H1 (cell line): ENCODE results near the gene LAMA3. TPM values are rescaled to one million over a fixed set of nuclear protein-coding genes. Genes with fewer than 3 reads are reported as not detected.

Experiments used
- CTCF ChIA-PET: fragments of 300-600 bp; sonication (Branson Sonifier 250); formaldehyde crosslinking; loops from one replicate; lab custom pipeline; 2021; ENCODE audit not compliant: partially characterized antibody; lab: Charles Lee
- POLR2A ChIA-PET: fragments of 300-600 bp; sonication (Branson Sonifier 250); formaldehyde crosslinking; loops from one replicate; lab custom pipeline; 2021; ENCODE audit warnings: inconsistent platforms; ENCODE audit not compliant: partially characterized antibody; lab: Charles Lee
- DNase-seq, 2 experiments: peaks; one replicate each; pipeline versions ENCODE4 v3.0.0 to v3.0.0-alpha.2; 2010 to 2022; ENCODE audit warnings: low spot score in 2 of 2, low read depth in 1 of 2, mixed read lengths in 1 of 2
- FAIRE-seq: peaks from 2 replicates; lab custom pipeline; 2011; peaks lifted over from hg19 to GRCh38; lab: Jason Lieb, UNC
- H2AFZ ChIP-seq: 2 replicates; pipeline ENCODE4 v1.8.1; 2012; ENCODE audit warnings: low read length, inconsistent platforms
- H2AK5ac ChIP-seq: 2 replicates; pipeline ENCODE4 v1.6.1; 2013; ENCODE audit warnings: low read depth, low read length
- H2BK120ac ChIP-seq: replicated peaks from 2 replicates; pipeline ENCODE3; 2013; ENCODE audit warnings: low read depth, low read length, inconsistent platforms
- H2BK12ac ChIP-seq: 2 replicates; pipeline ENCODE4 v1.6.1; 2013; ENCODE audit warnings: low read depth, low read length
- H2BK15ac ChIP-seq: 2 replicates; pipeline ENCODE4 v1.6.1; 2013; ENCODE audit warnings: low read length
- H2BK20ac ChIP-seq: 2 replicates; pipeline ENCODE4 v1.6.1; 2013; ENCODE audit warnings: low read length
- H2BK5ac ChIP-seq: 2 replicates; pipeline ENCODE4 v1.6.1; 2013; ENCODE audit warnings: low read depth, low read length
- H3K14ac ChIP-seq: 2 replicates; pipeline ENCODE4 v1.6.1; 2013; ENCODE audit warnings: inconsistent platforms; ENCODE audit not compliant: insufficient read length
- H3K18ac ChIP-seq: 2 replicates; pipeline ENCODE4 v1.6.1; 2013; ENCODE audit warnings: low read length; ENCODE audit errors: extremely low read depth
- H3K23ac ChIP-seq: 2 replicates; pipeline ENCODE4 v1.6.1; 2013; ENCODE audit warnings: inconsistent platforms; ENCODE audit not compliant: insufficient read length
- H3K23me2 ChIP-seq: 2 replicates; pipeline ENCODE4 v1.6.1; 2013; ENCODE audit warnings: low read depth, low read length
- H3K27ac ChIP-seq: 2 replicates; pipeline ENCODE4 v1.6.1; 2011; ENCODE audit warnings: low read depth, low read length, inconsistent platforms
- H3K27me3 ChIP-seq, 4 experiments: replicated peaks in 1 of 4; 1 replicate in 1 of 4; 2 replicates in 3 of 4; pipeline versions ENCODE4 v1.6.1 to v1.8.1; 2011 to 2013; ENCODE audit warnings: low read length in 3 of 4, mild to moderate bottlenecking in 3 of 4, inconsistent platforms in 2 of 4, mixed read lengths in 2 of 4, moderate library complexity in 1 of 4; ENCODE audit not compliant: control insufficient read depth in 3 of 4, insufficient read depth in 3 of 4; ENCODE audit errors: extremely low read depth in 1 of 4
- H3K36me3 ChIP-seq, 4 experiments: 2 replicates each; pipeline versions ENCODE4 v1.6.1 to v1.8.1; 2011 to 2013; ENCODE audit warnings: mild to moderate bottlenecking in 4 of 4, low read length in 3 of 4, moderate library complexity in 2 of 4, control low read depth in 1 of 4, inconsistent platforms in 1 of 4; ENCODE audit not compliant: insufficient read depth in 4 of 4, control insufficient read depth in 2 of 4
- H3K4ac ChIP-seq: replicated peaks from 2 replicates; pipeline ENCODE3; 2013; ENCODE audit warnings: low read length, low read depth, mixed read lengths, inconsistent platforms; ENCODE audit not compliant: insufficient read length
- H3K4me1 ChIP-seq, 4 experiments: replicated peaks in 1 of 4; 1 replicate in 1 of 4; 2 replicates in 3 of 4; pipeline versions ENCODE4 v1.6.1 to v1.8.1; 2011 to 2013; ENCODE audit warnings: low read length in 3 of 4, inconsistent platforms in 2 of 4, mixed read lengths in 1 of 4; ENCODE audit not compliant: insufficient read depth in 4 of 4, control insufficient read depth in 3 of 4
- H3K4me2 ChIP-seq, 2 experiments: 2 replicates each; pipeline versions ENCODE4 v1.6.1 to v1.8.1; 2011 to 2013; ENCODE audit warnings: low read depth in 2 of 2, low read length in 2 of 2, control low read depth in 1 of 2, inconsistent platforms in 1 of 2, mild to moderate bottlenecking in 1 of 2; ENCODE audit not compliant: insufficient read depth in 1 of 2
- H3K4me3 ChIP-seq, 4 experiments: fragments of 200-600, 300-600 bp in 1 of 4; sonication (generic), shearing (Covaris generic), sonication (Bioruptor Twin) in 1 of 4; 2 replicates each; pipeline versions ENCODE4 v1.5.1 to v1.8.1; 2011 to 2016; ENCODE audit warnings: low read length in 4 of 4, low read depth in 3 of 4, control low read depth in 2 of 4, inconsistent platforms in 2 of 4, mild to moderate bottlenecking in 2 of 4, mixed read lengths in 1 of 4, moderate library complexity in 1 of 4; ENCODE audit not compliant: insufficient read depth in 2 of 4; ENCODE audit errors: extremely low read depth in 1 of 4
- H3K56ac ChIP-seq: replicated peaks from 2 replicates; pipeline ENCODE3; 2013; ENCODE audit warnings: low read depth, mild to moderate bottlenecking, mixed read lengths, low read length, inconsistent platforms; ENCODE audit not compliant: insufficient read length
- H3K79me1 ChIP-seq: 2 replicates; pipeline ENCODE4 v1.6.1; 2013; ENCODE audit warnings: low read depth, low read length, control low read depth
- H3K79me2 ChIP-seq, 2 experiments: 2 replicates each; pipeline versions ENCODE4 v1.6.1 to v1.8.1; 2012 to 2013; ENCODE audit warnings: low read length in 2 of 2, mild to moderate bottlenecking in 2 of 2, inconsistent platforms in 1 of 2; ENCODE audit not compliant: insufficient read depth in 2 of 2, control insufficient read depth in 1 of 2
- H3K9ac ChIP-seq, 4 experiments: replicated peaks in 1 of 4; 1 replicate in 1 of 4; 2 replicates in 3 of 4; pipeline versions ENCODE4 v1.6.1 to v1.8.1; 2011 to 2013; ENCODE audit warnings: low read depth in 3 of 4, low read length in 3 of 4, control low read depth in 2 of 4, mild to moderate bottlenecking in 2 of 4, moderate library complexity in 2 of 4, inconsistent platforms in 1 of 4; ENCODE audit errors: extremely low read depth in 1 of 4
- H3K9me3 ChIP-seq, 2 experiments: 2 replicates each; pipeline versions ENCODE4 v1.6.1 to v1.8.1; 2012 to 2013; ENCODE audit warnings: mild to moderate bottlenecking in 2 of 2, moderate library complexity in 2 of 2, control low read depth in 1 of 2, inconsistent platforms in 1 of 2, low read depth in 1 of 2, low read length in 1 of 2, mixed read lengths in 1 of 2; ENCODE audit not compliant: insufficient read depth in 2 of 2
- H4K20me1 ChIP-seq, 2 experiments: replicated peaks in 1 of 2; 2 replicates each; pipeline versions ENCODE3 to v1.8.1; 2011 to 2013; ENCODE audit warnings: inconsistent platforms in 2 of 2, low read length in 2 of 2, mild to moderate bottlenecking in 1 of 2; ENCODE audit not compliant: insufficient read depth in 2 of 2, control insufficient read depth in 1 of 2
- H4K5ac ChIP-seq: 2 replicates; pipeline ENCODE4 v1.6.1; 2013; ENCODE audit warnings: low read length, low read depth, mixed read lengths, inconsistent platforms; ENCODE audit not compliant: insufficient read length
- H4K8ac ChIP-seq: 2 replicates; pipeline ENCODE4 v1.8.0; 2013; ENCODE audit warnings: mild to moderate bottlenecking, moderate library complexity, low read length, inconsistent platforms; ENCODE audit not compliant: insufficient read depth; ENCODE audit errors: extremely low read depth
- H4K91ac ChIP-seq: replicated peaks from 2 replicates; pipeline ENCODE3; 2013; ENCODE audit warnings: low read length, mixed read lengths, inconsistent platforms; ENCODE audit not compliant: insufficient read length
- BCL11A ChIP-seq, 2 experiments: IDR thresholded peaks; one replicate each; pipeline ENCODE4 v1.6.1; 2011; ENCODE audit warnings: low read depth in 2 of 2, low read length in 2 of 2, mild to moderate bottlenecking in 2 of 2
- CEBPB ChIP-seq: IDR thresholded peaks from 2 replicates; pipeline ENCODE4 v1.6.1; 2012; ENCODE audit warnings: low read depth, low read length
- CHD1 ChIP-seq: IDR thresholded peaks from 2 replicates; pipeline ENCODE4 v1.6.1; 2012; ENCODE audit warnings: low read depth, low read length, improper control_type of control experiment
- CHD2 ChIP-seq: IDR thresholded peaks from 2 replicates; pipeline ENCODE4 v1.6.1; 2012; ENCODE audit warnings: low read length, improper control_type of control experiment
- EGR1 ChIP-seq: IDR thresholded peaks from 2 replicates; pipeline ENCODE4 v1.6.1; 2011; ENCODE audit warnings: low read depth, low read length, borderline replicate concordance
- KDM1A ChIP-seq: fragments of 200-600, 300-600 bp; sonication (generic); IDR thresholded peaks from 2 replicates; pipeline ENCODE4 v1.7.1; 2016; ENCODE audit warnings: mild to moderate bottlenecking, low read length, borderline replicate concordance
- POLR2A ChIP-seq, 2 experiments: IDR thresholded peaks; 1 replicate in 1 of 2; 2 replicates in 1 of 2; pipeline ENCODE4 v1.6.1; 2011; ENCODE audit warnings: low read depth in 2 of 2, low read length in 2 of 2, mild to moderate bottlenecking in 2 of 2; ENCODE audit errors: control extremely low read depth in 1 of 2
- POU5F1 ChIP-seq: IDR thresholded peaks from 2 replicates; pipeline ENCODE4 v1.6.1; 2011; ENCODE audit warnings: low read depth, mild to moderate bottlenecking, low read length, moderate library complexity
- RBBP5 ChIP-seq: IDR thresholded peaks from 2 replicates; pipeline ENCODE4 v1.7.1; 2012; ENCODE audit warnings: low read depth, mild to moderate bottlenecking, inconsistent platforms, low read length, moderate library complexity, borderline replicate concordance
- SIN3A ChIP-seq, 2 experiments: IDR thresholded peaks in 1 of 2; conservative IDR thresholded peaks in 1 of 2; 2 replicates each; pipeline ENCODE4 v1.6.1; 2011 to 2012; ENCODE audit warnings: low read length in 2 of 2, improper control_type of control experiment in 1 of 2, low read depth in 1 of 2, mild to moderate bottlenecking in 1 of 2
- SIX5 ChIP-seq: IDR thresholded peaks from 2 replicates; pipeline ENCODE4 v1.6.1; 2011; ENCODE audit warnings: mild to moderate bottlenecking, low read depth, low read length
- WGBS, 2 experiments: shearing (Covaris generic) in 1 of 2; methylation state at CpG; one replicate each; pipeline versions ENCODE4 v1.1.6 to v1.1.7; 2013 to 2015; ENCODE audit warnings: low lambda C conversion rate in 2 of 2, mixed read lengths in 2 of 2, inconsistent platforms in 1 of 2, low coverage in 1 of 2, missing lambda C conversion rate in 1 of 2; ENCODE audit not compliant: insufficient replicate concordance in 2 of 2, insufficient coverage in 1 of 2, insufficient read length in 1 of 2; ENCODE audit errors: extremely low coverage in 1 of 2, missing lambda C conversion rate in 1 of 2; 5-methylcytosine and 5-hydroxymethylcytosine counted together
- polyA plus RNA-seq, 7 experiments: library from polyadenylated mRNA; depleted of rRNA in 3 of 7; stranded (reverse) in 5 of 7; unstranded in 2 of 7; fragments of >200 nt in 5 of 7; fragments of 200-250 nt in 2 of 7; gene quantifications; 1 replicate in 5 of 7; 2 replicates in 1 of 7; 4 replicates in 1 of 7; pipeline versions ENCODE4 v1.2.1 to v1.2.3, GENCODE V29; 2011 to 2013; ENCODE audit warnings: missing spikeins in 2 of 7, mixed read lengths in 2 of 7
- total RNA-seq: library from RNA; stranded (reverse); fragmentation: NEBNext Ultra II Directional; extraction: Animal tissue kit (Norgen Biotek cat#: 25700); gene quantifications from 2 replicates; pipeline ENCODE4 v1.2.1, GENCODE V29; 2021
- TF ChIP-seq, protein P1 (sequence below): IDR thresholded peaks from 2 replicates; pipeline ENCODE4 v1.6.1; 2011; ENCODE audit warnings: low read depth, mild to moderate bottlenecking, low read length; ENCODE audit not compliant: insufficient read depth
- TF ChIP-seq, protein P2 (sequence below): IDR thresholded peaks from 2 replicates; pipeline ENCODE4 v1.6.1; 2012; ENCODE audit warnings: low read length, inconsistent platforms

LAMA3 gene
- total and polyA plus RNA-seq, 2 of the 8 experiments (the other 6 are each of a cell fraction or from before 2014, with no cell fraction given) = 0.76 to 5.0 TPM

DNA sequence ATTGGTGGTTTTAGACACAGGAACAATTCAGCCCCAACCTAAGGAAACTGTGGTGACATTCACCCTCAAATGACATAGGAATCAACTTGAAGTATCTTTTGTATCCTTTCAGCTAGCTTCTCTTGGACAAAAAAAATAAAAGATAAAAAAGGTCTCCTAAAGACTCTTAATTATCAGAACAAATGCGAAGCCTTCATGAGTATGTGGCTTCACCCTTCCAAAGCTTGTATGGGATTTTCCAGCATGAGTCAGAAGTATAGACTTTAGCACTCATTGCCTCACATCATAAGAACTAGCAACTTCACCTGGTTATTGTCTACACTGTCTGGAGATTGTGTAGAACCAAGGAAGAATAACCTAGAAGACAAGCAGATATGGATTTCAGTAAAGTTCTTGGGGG is 135.4 kb downstream of the LAMA3 start:
- Histone ChIP-seq H3K79me1 (no peaks in the 10 kb centered on the region), H4K20me1 (no peaks in the 10 kb centered on the region), H4K8ac (no peak overlapping the region), H3K4me1 (peaks cover 0 to 9% (median 6%) of the 10 kb centered on the region in 4 experiments; a peak in 3 of 7 replicates), H3K4me3 (no peak overlapping the region), H3K27me3 (no peaks in the 10 kb centered on the region), H3K14ac (no peak overlapping the region), H2BK120ac (no peak overlapping the region), H3K4me2 (no peak overlapping the region), H3K9me3 (no peaks in the 10 kb centered on the region), H4K91ac (no peak overlapping the region), H3K9ac (no peak overlapping the region)
- FAIRE-seq (no peak), DNase-seq (no peak)
- no peak for TF ChIP-seq CHD2
- TF ChIP-seq CEBPB = no peak
- TF ChIP-seq SIN3A (conservative IDR thresholded peaks at IDR 0.05 in 1 of 2, IDR thresholded peaks at IDR 0.05 in 1 of 2; ENCODE audit: low read depth in 1 of 2, low read length in 2 of 2) = no peak
- no peak for TF ChIP-seq POLR2A (IDR thresholded peaks at IDR 0.05; ENCODE audit: control extremely low read depth in 1 of 2, low read depth in 2 of 2, low read length in 2 of 2)
- TF ChIP-seq, protein P1, sequence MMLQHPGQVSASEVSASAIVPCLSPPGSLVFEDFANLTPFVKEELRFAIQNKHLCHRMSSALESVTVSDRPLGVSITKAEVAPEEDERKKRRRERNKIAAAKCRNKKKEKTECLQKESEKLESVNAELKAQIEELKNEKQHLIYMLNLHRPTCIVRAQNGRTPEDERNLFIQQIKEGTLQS = no peak
- TF ChIP-seq, protein P2, sequence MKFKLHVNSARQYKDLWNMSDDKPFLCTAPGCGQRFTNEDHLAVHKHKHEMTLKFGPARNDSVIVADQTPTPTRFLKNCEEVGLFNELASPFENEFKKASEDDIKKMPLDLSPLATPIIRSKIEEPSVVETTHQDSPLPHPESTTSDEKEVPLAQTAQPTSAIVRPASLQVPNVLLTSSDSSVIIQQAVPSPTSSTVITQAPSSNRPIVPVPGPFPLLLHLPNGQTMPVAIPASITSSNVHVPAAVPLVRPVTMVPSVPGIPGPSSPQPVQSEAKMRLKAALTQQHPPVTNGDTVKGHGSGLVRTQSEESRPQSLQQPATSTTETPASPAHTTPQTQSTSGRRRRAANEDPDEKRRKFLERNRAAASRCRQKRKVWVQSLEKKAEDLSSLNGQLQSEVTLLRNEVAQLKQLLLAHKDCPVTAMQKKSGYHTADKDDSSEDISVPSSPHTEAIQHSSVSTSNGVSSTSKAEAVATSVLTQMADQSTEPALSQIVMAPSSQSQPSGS = no peak
- no peak for TF ChIP-seq SIX5
- TF ChIP-seq CHD1 = no peak
- TF ChIP-seq POU5F1 = no peak
- TF ChIP-seq KDM1A = no peak
- no peak for TF ChIP-seq BCL11A (IDR thresholded peaks at IDR 0.05; ENCODE audit: low read depth in 2 of 2, low read length in 2 of 2)
- TF ChIP-seq EGR1 = no peak
- TF ChIP-seq RBBP5 = no peak
- TF ChIP-seq, all 59 proteins: peak for 0
- Histone ChIP-seq H2BK12ac (no peak overlapping the region), H3K27ac (no peak overlapping the region), H2AFZ (no peak overlapping the region), H3K23ac (no peak overlapping the region), H3K79me2 (no peaks in the 10 kb centered on the region), H2BK20ac (no peak overlapping the region), H3K4ac (no peak overlapping the region), H3K18ac (no peak overlapping the region), H4K5ac (no peak overlapping the region), H2BK15ac (no peak overlapping the region), H3K36me3 (no peaks in the 10 kb centered on the region), H3K23me2 (no peaks in the 10 kb centered on the region), H2BK5ac (no peak overlapping the region), H3K56ac (no peak overlapping the region), H2AK5ac (no peak overlapping the region)
- ChIA-PET CTCF (interaction anchor here (0.7 to 1.4 kb wide), 3 partner anchors 94 to 295 kb away, joined by 3 read pairs; no protein-coding TSS in a partner anchor), POLR2A (interaction anchor here (0.7 kb wide), 1 partner anchor 181 kb away, joined by 3 read pairs; no protein-coding TSS in a partner anchor)
- 84% methylated on average over 1 of the region's 1 CpG; no CpG with 5 or more reads in 1 of the 2 experiments for WGBS, 2 experiments
